LoVo (cell line): ENCODE results near the gene PAGR1.
A peak's percentile ranks its signal among the peaks of the same experiment; 100 is the strongest.
"Not testable (repeated sequence)": the region's sequence is repeated elsewhere in the genome, so short reads cannot be mapped to it uniquely, and the experiment has no call there.

ENCODE experiments used
- DNase-seq: peaks from one replicate; pipeline ENCODE4 v3.0.0-alpha.2; 2016; ENCODE audit warnings: low spot score

PAGR1 gene

DNA sequence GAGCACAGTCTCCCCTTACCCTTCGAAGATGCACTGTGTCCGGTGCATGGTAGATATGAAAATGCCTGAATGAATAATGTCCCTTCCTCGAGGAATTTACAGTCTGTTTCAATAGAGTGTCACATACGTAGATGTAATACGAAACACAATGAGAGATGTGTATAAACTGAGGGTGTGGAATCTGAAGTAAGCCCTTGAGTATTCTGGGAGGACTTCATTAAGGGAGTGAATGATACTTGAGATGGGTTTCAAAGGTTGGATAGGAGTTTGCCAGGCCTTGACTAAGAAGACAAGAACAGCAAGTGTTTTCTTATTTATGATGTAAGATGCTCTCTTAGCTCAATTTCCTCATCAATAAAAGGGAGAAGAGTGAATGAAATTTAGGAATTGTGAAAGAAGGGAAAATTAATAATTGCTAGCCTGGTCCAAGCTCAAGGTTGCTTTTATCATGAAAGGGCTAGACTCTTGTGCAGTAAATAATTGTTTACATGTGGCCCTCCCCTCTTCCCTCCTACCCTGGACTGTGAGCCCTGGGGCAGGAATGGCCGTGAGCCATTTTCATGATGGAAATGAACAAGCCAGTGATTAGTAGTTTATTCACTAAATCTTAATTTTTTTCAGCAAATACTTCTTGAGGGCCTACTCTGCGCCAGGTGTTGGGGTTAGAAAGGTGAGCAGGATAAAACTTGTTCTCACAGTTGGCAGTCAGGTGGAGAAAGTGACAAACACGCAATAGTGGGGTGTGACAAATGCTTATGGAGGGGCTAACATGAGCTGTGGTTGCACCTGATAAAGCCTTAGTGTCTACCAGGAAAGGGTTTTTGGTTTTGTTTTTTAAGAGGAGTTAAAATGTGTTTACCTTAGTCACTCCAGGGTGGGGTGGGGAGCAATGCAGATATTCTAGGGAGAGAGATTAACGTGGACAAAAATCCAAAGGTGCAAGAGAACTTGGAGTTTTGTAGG lies 23.8 kb upstream of the PAGR1 start:
- DNase-seq = no peak

DNA sequence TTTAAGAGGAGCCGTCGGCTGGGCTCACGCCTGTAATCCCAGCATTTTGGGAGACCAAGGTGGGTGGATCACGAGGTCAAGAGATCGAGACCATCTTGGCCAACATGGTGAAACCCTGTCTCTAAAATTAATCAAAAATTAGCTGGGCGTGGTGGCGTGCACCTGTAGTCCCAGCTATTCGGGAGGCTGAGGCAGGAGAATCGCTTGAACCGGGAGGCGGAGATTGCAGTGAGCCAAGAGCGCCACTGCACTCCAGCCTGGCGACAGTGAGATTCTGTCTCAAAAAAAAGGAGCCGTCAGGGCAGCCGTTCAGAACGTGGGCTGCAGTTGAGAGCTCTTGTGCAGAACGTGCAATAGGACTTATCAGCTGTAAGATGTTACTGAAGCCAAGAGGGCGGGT lies 22.8 kb upstream of the PAGR1 start:
- DNase-seq = not testable (repeated sequence)

DNA sequence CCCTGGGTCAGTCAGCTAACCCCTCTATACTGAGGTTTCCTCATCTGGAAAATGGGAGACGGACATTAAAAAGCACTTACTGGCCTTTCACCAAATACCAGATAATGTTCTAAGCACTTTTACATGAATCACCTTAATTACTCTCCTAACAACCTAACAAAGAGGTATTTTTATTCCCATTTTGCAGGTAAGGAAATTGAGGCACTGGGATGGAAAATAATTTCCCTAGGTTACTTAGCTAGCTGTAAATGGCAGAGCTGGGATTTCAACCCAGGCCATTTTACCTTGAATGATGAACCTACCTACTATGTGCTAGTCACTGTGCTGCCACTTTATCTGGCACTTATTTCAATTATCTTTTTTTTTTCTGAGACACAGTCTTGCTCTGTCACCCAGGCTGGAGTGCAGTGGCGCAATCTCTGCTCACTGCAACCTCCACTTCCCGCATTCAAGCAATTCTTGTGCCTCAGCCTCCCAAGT lies 21.7 kb upstream of the PAGR1 start:
- no peak for DNase-seq

DNA sequence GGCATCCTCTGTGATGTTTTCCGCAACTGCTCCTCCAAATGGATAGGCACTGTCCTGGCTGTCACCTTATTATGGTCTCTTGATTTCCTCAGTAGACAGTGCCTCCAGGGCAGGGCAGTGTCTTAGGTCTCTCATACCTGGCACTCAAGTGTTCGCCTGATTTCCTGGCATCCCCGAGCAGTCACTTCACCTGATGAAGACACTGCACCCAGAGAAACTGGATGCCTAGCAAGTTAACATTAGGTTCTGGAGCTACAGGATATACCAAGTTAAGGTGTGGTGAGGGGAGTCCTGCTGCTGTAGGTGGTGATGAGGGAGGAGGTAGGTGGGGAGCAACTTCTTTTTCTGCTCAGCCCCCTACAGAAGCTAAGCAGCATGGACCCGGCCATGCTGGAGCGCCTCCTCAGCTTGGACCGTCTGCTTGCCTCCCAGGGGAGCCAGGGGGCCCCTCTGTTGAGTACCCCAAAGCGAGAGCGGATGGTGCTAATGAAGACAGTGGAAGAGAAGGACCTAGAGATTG lies 13.5 kb upstream of the PAGR1 start:
- no peak for DNase-seq

DNA sequence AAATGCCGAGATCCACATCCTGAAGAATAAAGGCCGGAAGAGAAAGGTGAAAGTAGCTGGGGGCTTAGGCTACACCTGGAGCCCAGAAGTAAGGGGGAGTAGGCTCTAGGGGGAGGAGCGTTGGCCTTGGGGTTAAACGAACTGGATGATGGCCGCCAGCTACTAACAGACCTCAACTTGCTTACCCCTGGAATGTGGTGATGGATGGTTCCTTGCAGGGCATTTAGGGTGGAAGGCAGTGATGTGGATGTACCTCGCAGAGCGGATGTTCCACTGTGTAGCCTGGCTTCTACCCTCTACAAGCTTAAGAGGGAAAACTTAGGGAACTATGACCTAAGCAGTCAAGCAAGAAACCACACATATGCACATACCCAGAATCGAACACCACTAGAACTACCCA lies 11.9 kb upstream of the PAGR1 start:
- DNase-seq = no peak

DNA sequence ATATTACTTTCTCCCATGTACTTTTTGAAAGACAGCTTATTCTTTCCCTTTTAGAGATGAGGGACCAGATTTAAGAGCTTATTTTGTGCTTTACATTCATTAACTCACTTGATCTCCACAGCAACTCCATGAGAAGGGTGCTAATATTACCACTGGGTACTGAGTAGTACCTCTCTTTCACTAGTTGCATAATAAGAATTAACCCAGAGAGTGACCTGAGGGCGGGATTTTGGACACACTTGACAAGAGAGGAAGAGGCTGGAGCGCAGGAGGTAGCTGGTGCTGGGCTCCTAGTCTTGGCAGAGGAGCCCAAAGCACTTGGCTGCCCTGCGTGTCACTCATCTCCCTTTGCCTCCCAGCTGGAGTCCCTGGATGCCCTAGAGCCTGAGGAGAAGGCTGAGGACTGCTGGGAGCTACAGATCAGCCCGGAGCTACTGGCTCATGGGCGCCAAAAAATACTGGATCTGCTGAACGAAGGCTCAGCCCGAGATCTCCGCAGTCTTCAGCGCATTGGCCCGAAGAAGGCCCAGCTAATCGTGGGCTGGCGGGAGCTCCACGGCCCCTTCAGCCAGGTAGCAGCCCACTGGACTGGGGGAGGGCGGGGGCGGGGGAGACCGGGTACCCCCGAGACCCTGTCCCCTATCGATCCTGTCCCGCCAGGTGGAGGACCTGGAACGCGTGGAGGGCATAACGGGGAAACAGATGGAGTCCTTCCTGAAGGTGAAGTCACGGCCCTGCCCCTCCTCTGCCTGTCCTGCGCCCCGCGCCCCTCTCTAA lies 11.3 kb upstream of the PAGR1 start:
- no peak for DNase-seq

DNA sequence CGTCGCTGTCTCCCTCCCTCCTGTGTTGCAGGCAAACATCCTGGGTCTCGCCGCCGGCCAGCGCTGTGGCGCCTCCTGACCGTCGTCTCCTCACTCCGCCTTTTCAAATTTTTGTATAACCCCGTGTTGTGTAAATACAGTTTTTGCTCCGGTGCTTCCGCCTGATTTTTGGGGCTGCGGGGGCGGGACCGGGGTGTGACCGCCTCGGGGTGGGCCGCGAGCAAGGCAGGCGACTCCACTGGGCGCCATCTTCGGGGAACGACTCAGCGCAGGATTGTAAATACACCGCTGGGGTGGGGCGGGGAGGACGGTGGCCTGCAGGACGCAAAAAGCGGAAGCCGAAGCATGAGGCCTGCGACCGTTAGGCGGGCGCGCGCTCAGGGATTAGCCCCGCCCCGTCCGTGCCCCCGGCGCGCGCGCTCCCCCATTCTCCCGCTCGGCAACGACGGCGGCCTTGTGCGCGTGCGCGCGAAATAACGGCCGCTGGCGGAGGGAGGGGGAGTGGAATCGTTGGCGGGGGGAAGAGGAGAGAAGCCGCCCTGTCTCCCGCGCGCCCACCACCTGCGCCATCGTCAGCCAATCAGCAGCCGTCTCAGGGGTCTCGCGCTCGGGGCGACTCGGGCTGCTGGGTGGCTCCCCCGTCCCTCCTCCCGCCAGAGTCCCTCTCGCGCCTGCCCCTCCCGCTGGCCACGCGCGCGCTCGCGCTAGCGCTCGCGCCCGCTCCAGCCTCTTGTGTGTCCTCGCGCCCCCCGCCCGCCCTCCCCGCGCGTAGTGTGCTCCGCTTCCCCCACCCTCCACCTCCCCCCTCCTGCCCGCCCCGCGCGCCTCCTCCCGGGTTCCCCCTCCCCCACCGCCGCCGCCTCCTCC lies 10.5 kb upstream of the PAGR1 start:
- DNase-seq = peak; percentile 96

DNA sequence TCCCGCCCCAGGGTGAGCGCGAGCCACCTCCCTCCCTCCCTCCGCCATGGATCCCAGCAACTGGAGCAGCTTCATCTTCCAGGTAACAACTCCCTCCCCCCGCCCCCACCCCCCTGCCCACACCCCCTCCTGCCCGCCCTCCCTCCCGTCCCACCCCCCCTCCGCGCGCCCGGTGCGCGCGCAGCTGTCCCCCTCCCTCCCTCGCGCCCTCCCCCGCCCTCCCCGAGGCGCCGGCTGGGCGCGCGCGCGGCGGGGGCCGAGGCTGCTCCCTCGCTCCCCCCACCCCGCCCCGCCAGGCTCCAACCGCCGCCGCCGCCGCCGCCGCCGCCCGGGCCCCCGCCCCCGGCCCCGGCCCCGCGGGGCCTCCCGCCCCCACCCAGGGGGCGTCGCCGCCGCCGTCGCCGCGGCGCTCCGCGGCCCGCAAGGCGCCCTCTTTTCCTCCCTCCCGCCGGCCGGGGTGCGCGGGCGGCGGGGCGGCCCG lies 9.8 kb upstream of the PAGR1 start, which contains the start of gene MAZ:
Gene MAZ, plus strand, starts transcription at position 431 of the 481 bp plus-strand sequence. CDS start 173 bp downstream, outside the sequence.
- DNase-seq = peak; percentile 81

DNA sequence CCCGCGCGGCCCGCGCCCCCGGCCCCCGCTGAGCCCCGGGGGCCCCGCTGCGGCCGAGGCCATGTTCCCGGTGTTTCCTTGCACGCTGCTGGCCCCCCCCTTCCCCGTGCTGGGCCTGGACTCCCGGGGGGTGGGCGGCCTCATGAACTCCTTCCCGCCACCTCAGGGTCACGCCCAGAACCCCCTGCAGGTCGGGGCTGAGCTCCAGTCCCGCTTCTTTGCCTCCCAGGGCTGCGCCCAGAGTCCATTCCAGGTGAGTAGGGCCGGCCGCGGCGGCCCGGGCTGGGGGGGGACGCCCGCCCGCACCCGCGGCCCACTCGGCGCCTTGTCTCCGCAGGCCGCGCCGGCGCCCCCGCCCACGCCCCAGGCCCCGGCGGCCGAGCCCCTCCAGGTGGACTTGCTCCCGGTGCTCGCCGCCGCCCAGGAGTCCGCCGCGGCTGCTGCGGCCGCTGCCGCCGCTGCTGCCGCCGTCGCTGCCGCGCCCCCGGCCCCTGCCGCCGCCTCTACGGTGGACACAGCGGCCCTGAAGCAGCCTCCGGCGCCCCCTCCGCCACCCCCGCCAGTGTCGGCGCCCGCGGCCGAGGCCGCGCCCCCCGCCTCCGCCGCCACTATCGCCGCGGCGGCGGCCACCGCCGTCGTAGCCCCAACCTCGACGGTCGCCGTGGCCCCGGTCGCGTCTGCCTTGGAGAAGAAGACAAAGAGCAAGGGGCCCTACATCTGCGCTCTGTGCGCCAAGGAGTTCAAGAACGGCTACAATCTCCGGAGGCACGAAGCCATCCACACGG lies 9.1 kb upstream of the PAGR1 start:
- DNase-seq = peak; percentile 66

DNA sequence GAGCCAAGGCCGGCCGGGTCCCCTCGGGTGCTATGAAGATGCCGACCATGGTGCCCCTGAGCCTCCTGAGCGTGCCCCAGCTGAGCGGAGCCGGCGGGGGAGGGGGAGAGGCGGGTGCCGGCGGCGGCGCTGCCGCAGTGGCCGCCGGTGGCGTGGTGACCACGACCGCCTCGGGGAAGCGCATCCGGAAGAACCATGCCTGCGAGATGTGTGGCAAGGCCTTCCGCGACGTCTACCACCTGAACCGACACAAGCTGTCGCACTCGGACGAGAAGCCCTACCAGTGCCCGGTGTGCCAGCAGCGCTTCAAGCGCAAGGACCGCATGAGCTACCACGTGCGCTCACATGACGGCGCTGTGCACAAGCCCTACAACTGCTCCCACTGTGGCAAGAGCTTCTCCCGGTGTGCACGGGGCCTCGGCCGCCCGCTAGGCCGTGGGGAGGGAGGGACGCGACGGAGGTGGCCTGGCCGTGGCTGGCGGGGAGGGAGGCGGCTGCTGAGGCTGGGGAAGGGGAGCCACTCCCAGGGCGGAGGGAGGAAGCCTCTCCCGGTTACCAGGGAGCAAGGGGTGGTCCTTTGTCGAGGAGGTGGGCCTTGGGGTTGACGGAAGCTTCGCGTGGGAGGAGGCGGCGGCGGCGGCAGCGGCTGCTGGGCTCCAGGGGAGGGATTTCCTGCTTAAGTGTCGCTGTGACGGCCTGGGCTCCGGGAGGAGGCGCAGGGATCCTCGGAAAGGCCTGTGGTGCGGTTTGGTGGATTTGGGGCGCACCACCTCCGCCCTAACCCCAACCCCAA lies 8.3 kb upstream of the PAGR1 start:
- peak; percentile 89 for DNase-seq

DNA sequence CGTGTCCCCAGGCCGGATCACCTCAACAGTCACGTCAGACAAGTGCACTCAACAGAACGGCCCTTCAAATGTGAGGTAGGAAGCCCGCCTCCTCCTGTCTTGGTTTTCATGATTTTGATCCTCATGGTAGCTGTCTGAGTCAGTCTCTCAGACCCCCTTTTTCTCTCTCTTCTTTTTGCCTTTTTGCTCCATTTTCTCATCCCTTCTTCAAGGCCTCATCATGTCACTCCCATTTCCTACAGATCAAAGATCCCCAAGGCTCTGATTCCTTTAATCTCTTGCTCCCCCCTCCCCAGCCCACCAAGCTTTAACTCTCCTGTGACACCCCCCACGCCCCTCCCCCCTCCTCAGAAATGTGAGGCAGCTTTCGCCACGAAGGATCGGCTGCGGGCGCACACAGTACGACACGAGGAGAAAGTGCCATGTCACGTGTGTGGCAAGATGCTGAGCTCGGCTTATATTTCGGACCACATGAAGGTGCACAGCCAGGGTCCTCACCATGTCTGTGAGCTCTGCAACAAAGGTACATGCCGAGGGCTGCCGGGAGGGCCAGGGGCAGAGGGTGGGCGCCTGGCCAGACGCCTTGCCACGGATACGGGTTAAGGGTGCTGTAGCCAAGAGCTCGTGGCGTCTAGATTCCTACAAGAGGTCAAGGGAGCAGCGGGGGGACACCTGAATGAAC lies 7.6 kb upstream of the PAGR1 start:
- DNase-seq = no peak

DNA sequence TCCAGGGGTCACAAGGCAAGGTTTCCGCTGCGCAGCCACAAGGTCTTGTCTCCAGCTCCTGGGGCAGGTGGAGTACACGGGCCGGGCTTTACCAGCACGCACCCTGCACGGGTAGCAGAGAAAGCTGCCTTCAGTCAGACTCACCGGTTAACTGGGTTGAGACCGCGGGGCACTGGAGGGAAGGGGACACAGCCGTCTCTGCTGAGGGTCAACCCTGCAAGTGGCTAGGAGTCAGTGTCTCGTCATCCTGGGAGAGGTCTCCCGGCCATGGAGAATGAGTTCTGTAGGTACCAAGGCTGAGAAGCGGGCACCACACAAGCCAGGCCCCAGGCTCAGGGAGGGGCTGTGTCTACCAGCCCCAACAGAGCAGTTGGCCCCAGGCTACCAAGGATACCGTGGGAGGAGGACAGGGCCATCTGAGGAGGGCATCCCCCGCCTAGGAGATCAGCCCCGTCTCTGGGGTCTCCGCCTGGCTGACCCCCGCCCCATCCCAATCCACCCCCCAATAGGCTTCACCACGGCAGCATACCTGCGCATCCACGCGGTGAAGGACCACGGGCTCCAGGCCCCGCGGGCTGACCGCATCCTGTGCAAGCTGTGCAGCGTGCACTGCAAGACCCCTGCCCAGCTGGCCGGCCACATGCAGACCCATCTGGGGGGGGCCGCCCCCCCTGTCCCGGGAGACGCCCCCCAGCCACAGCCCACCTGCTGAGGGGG lies 6.8 kb upstream of the PAGR1 start:
- DNase-seq = no peak

DNA sequence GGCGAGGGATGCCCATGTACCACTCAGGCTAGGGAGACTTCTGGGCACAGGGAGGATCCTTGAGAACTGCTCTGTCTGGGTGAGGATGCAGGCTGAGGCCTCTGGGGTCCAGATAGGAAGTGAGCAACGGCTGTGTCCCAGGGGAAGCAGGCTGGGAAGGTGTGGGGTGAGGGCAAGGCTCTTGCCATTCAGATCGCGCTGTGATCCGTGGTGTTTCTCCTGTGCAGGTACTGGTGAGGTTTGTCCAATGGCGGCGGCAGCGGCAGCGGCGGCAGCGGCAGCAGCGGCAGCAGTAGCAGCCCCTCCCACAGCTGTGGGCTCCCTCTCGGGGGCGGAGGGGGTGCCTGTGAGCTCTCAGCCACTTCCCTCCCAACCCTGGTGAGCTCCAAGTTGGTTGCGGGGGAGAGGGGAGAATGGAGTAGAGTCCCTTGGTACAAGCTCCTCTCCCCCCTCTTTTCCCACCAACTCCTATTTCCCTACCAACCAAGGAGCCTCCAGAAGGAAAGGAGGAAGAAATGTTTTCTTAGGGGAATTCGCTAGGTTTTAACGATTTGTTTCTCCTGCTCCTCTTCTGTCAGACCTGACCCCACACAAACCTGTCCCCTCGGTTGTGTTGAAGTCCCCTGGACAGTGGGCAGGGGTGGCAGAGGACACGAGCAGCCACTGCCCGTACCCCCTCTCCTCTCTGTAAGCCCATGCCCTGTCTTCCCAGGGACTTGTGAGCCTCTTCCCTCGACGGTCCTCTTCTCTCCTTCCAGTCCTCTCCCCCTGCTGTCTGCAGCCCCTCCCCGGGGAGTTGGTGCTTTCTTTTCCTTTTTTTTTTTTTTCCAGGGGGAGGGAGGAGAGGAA lies 5.9 kb upstream of the PAGR1 start:
- no peak for DNase-seq

DNA sequence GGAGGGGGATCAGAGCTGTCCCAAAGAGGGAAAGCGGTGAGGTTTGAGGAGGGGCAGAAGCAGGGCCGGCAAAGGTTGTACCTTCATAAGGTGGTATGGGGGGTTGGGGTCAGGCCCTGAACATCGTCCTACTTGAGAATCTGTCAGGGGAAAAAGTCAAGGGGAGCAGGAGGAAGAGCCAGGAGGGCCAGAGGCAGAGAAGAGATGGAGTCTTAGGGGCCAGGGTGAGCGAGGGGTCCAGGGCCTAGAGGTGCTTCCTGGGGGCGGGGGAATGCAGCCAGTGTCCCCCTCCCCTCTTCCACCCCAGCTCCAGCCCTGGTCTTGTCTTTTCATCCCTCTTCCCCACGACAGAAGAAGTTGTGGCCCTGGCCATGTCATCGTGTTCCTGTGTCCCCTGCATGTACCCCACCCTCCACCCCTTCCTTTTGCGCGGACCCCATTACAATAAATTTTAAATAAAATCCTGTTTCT lies 5.2 kb upstream of the PAGR1 start:
- DNase-seq = no peak

DNA sequence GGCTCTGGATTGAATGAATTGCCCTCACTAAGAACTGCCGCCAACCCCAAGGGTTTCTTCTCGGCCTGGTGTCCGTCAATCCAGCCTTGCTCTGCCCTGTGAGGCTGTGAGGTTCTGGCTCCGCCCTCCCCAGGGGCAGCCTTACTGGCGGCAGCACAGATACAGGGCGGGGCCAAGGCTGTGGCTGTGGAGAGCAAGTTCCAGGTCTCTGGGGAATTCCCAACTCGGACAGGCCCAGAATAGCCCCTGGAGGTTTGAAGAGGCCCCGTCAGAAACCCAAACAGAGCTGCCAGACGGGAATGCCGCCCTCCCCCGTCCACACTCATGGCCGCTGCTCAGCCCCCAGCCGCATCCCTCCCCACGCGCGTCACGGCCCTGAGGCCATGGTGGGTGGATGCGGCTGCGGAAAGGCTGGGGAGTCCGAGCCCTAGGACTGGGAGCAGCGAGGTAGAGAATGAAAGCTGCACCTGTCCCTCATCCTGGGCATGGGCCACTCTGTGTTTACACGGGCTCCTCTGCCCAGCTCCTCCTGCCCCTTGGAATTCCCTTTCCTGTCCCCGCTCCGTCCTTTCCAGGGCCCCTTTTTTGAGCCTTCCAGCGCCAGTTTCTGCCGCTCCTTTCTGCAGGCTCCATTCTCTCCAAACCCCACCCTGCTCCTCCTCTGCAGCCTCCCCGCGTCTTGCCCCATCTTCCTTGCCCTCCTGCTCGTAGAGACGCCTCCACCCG lies 4.6 kb upstream of the PAGR1 start:
- peak; percentile 87 for DNase-seq

DNA sequence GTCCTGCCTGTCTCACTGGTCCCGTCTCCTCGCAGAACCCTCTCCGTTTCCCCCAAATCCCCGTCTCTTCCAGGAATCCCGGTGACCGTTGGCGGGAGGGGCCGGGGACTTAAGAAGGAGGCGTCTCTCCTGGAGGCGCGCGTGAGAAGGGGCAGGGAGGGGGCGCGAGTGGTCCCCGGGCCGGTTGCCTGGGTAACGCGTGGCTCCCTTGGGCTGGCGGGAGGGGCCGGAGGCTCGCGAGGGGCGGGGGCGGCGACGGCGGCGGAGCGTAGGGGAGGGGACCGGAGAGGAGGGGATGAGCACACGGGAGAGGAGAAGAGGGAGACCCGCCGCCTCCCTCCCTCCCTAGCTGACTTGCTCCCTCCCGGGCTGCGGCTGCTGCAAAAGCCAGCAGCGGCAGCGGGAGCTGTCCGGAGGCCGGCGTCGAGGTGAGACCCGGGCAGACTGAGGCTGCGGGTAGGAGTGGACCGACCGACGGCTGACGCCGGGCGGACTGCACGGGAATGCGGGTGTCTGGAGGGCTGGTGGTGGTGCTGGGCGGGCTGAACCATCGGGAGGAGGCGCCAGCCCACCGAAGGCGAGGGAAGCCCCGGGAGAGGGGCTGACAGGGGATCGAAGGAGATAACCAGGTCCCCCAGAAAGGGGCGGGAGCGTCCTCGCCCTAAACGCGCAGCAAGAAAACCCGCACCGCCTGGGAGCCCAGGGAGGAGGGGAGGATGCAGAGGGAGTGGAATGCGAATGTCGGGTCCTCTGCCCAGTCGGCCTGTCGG lies 3.9 kb upstream of the PAGR1 start, which contains the start of gene PRRT2:
Gene PRRT2, plus strand, starts transcription at position 298 of the 770 bp plus-strand sequence. CDS start 862 bp downstream, outside the sequence.
- DNase-seq = no peak
